H1 (cell line): ENCODE data around the gene HSF2. TPM values are rescaled to one million over a fixed set of nuclear protein-coding genes. Genes with fewer than 3 reads are reported as not detected.

Experiments
- CTCF ChIA-PET: fragments of 300-600 bp; sonication (Branson Sonifier 250); formaldehyde crosslinking; loops from one replicate; lab custom pipeline; 2021; ENCODE audit not compliant: partially characterized antibody; lab: Charles Lee
- POLR2A ChIA-PET: fragments of 300-600 bp; sonication (Branson Sonifier 250); formaldehyde crosslinking; loops from one replicate; lab custom pipeline; 2021; ENCODE audit warnings: inconsistent platforms; ENCODE audit not compliant: partially characterized antibody; lab: Charles Lee
- DNase-seq, 2 experiments: peaks; one replicate each; pipeline versions ENCODE4 v3.0.0 to v3.0.0-alpha.2; 2010 to 2022; ENCODE audit warnings: low spot score in 2 of 2, low read depth in 1 of 2, mixed read lengths in 1 of 2
- FAIRE-seq: peaks from 2 replicates; lab custom pipeline; 2011; peaks lifted over from hg19 to GRCh38; lab: Jason Lieb, UNC
- H2AFZ ChIP-seq: 2 replicates; pipeline ENCODE4 v1.8.1; 2012; ENCODE audit warnings: low read length, inconsistent platforms
- H2AK5ac ChIP-seq: 2 replicates; pipeline ENCODE4 v1.6.1; 2013; ENCODE audit warnings: low read depth, low read length
- H2BK120ac ChIP-seq: replicated peaks from 2 replicates; pipeline ENCODE3; 2013; ENCODE audit warnings: low read depth, low read length, inconsistent platforms
- H2BK12ac ChIP-seq: 2 replicates; pipeline ENCODE4 v1.6.1; 2013; ENCODE audit warnings: low read depth, low read length
- H2BK15ac ChIP-seq: 2 replicates; pipeline ENCODE4 v1.6.1; 2013; ENCODE audit warnings: low read length
- H2BK20ac ChIP-seq: 2 replicates; pipeline ENCODE4 v1.6.1; 2013; ENCODE audit warnings: low read length
- H2BK5ac ChIP-seq: 2 replicates; pipeline ENCODE4 v1.6.1; 2013; ENCODE audit warnings: low read depth, low read length
- H3K14ac ChIP-seq: 2 replicates; pipeline ENCODE4 v1.6.1; 2013; ENCODE audit warnings: inconsistent platforms; ENCODE audit not compliant: insufficient read length
- H3K18ac ChIP-seq: 2 replicates; pipeline ENCODE4 v1.6.1; 2013; ENCODE audit warnings: low read length; ENCODE audit errors: extremely low read depth
- H3K23ac ChIP-seq: 2 replicates; pipeline ENCODE4 v1.6.1; 2013; ENCODE audit warnings: inconsistent platforms; ENCODE audit not compliant: insufficient read length
- H3K23me2 ChIP-seq: 2 replicates; pipeline ENCODE4 v1.6.1; 2013; ENCODE audit warnings: low read depth, low read length
- H3K27ac ChIP-seq: 2 replicates; pipeline ENCODE4 v1.6.1; 2011; ENCODE audit warnings: low read depth, low read length, inconsistent platforms
- H3K27me3 ChIP-seq, 4 experiments: replicated peaks in 1 of 4; 1 replicate in 1 of 4; 2 replicates in 3 of 4; pipeline versions ENCODE4 v1.6.1 to v1.8.1; 2011 to 2013; ENCODE audit warnings: low read length in 3 of 4, mild to moderate bottlenecking in 3 of 4, inconsistent platforms in 2 of 4, mixed read lengths in 2 of 4, moderate library complexity in 1 of 4; ENCODE audit not compliant: control insufficient read depth in 3 of 4, insufficient read depth in 3 of 4; ENCODE audit errors: extremely low read depth in 1 of 4
- H3K36me3 ChIP-seq, 4 experiments: 2 replicates each; pipeline versions ENCODE4 v1.6.1 to v1.8.1; 2011 to 2013; ENCODE audit warnings: mild to moderate bottlenecking in 4 of 4, low read length in 3 of 4, moderate library complexity in 2 of 4, control low read depth in 1 of 4, inconsistent platforms in 1 of 4; ENCODE audit not compliant: insufficient read depth in 4 of 4, control insufficient read depth in 2 of 4
- H3K4ac ChIP-seq: replicated peaks from 2 replicates; pipeline ENCODE3; 2013; ENCODE audit warnings: low read length, low read depth, mixed read lengths, inconsistent platforms; ENCODE audit not compliant: insufficient read length
- H3K4me1 ChIP-seq, 4 experiments: replicated peaks in 1 of 4; 1 replicate in 1 of 4; 2 replicates in 3 of 4; pipeline versions ENCODE4 v1.6.1 to v1.8.1; 2011 to 2013; ENCODE audit warnings: low read length in 3 of 4, inconsistent platforms in 2 of 4, mixed read lengths in 1 of 4; ENCODE audit not compliant: insufficient read depth in 4 of 4, control insufficient read depth in 3 of 4
- H3K4me2 ChIP-seq, 2 experiments: 2 replicates each; pipeline versions ENCODE4 v1.6.1 to v1.8.1; 2011 to 2013; ENCODE audit warnings: low read depth in 2 of 2, low read length in 2 of 2, control low read depth in 1 of 2, inconsistent platforms in 1 of 2, mild to moderate bottlenecking in 1 of 2; ENCODE audit not compliant: insufficient read depth in 1 of 2
- H3K4me3 ChIP-seq, 4 experiments: fragments of 200-600, 300-600 bp in 1 of 4; sonication (generic), shearing (Covaris generic), sonication (Bioruptor Twin) in 1 of 4; 2 replicates each; pipeline versions ENCODE4 v1.5.1 to v1.8.1; 2011 to 2016; ENCODE audit warnings: low read length in 4 of 4, low read depth in 3 of 4, control low read depth in 2 of 4, inconsistent platforms in 2 of 4, mild to moderate bottlenecking in 2 of 4, mixed read lengths in 1 of 4, moderate library complexity in 1 of 4; ENCODE audit not compliant: insufficient read depth in 2 of 4; ENCODE audit errors: extremely low read depth in 1 of 4
- H3K56ac ChIP-seq: replicated peaks from 2 replicates; pipeline ENCODE3; 2013; ENCODE audit warnings: low read depth, mild to moderate bottlenecking, mixed read lengths, low read length, inconsistent platforms; ENCODE audit not compliant: insufficient read length
- H3K79me1 ChIP-seq: 2 replicates; pipeline ENCODE4 v1.6.1; 2013; ENCODE audit warnings: low read depth, low read length, control low read depth
- H3K79me2 ChIP-seq, 2 experiments: 2 replicates each; pipeline versions ENCODE4 v1.6.1 to v1.8.1; 2012 to 2013; ENCODE audit warnings: low read length in 2 of 2, mild to moderate bottlenecking in 2 of 2, inconsistent platforms in 1 of 2; ENCODE audit not compliant: insufficient read depth in 2 of 2, control insufficient read depth in 1 of 2
- H3K9ac ChIP-seq, 4 experiments: replicated peaks in 1 of 4; 1 replicate in 1 of 4; 2 replicates in 3 of 4; pipeline versions ENCODE4 v1.6.1 to v1.8.1; 2011 to 2013; ENCODE audit warnings: low read depth in 3 of 4, low read length in 3 of 4, control low read depth in 2 of 4, mild to moderate bottlenecking in 2 of 4, moderate library complexity in 2 of 4, inconsistent platforms in 1 of 4; ENCODE audit errors: extremely low read depth in 1 of 4
- H3K9me3 ChIP-seq, 2 experiments: 2 replicates each; pipeline versions ENCODE4 v1.6.1 to v1.8.1; 2012 to 2013; ENCODE audit warnings: mild to moderate bottlenecking in 2 of 2, moderate library complexity in 2 of 2, control low read depth in 1 of 2, inconsistent platforms in 1 of 2, low read depth in 1 of 2, low read length in 1 of 2, mixed read lengths in 1 of 2; ENCODE audit not compliant: insufficient read depth in 2 of 2
- H4K20me1 ChIP-seq, 2 experiments: replicated peaks in 1 of 2; 2 replicates each; pipeline versions ENCODE3 to v1.8.1; 2011 to 2013; ENCODE audit warnings: inconsistent platforms in 2 of 2, low read length in 2 of 2, mild to moderate bottlenecking in 1 of 2; ENCODE audit not compliant: insufficient read depth in 2 of 2, control insufficient read depth in 1 of 2
- H4K5ac ChIP-seq: 2 replicates; pipeline ENCODE4 v1.6.1; 2013; ENCODE audit warnings: low read length, low read depth, mixed read lengths, inconsistent platforms; ENCODE audit not compliant: insufficient read length
- H4K8ac ChIP-seq: 2 replicates; pipeline ENCODE4 v1.8.0; 2013; ENCODE audit warnings: mild to moderate bottlenecking, moderate library complexity, low read length, inconsistent platforms; ENCODE audit not compliant: insufficient read depth; ENCODE audit errors: extremely low read depth
- H4K91ac ChIP-seq: replicated peaks from 2 replicates; pipeline ENCODE3; 2013; ENCODE audit warnings: low read length, mixed read lengths, inconsistent platforms; ENCODE audit not compliant: insufficient read length
- BACH1 ChIP-seq: IDR thresholded peaks from 2 replicates; pipeline ENCODE4 v1.6.1; 2012; ENCODE audit warnings: low read length, improper control_type of control experiment
- BCL11A ChIP-seq, 2 experiments: IDR thresholded peaks; one replicate each; pipeline ENCODE4 v1.6.1; 2011; ENCODE audit warnings: low read depth in 2 of 2, low read length in 2 of 2, mild to moderate bottlenecking in 2 of 2
- EGR1 ChIP-seq: IDR thresholded peaks from 2 replicates; pipeline ENCODE4 v1.6.1; 2011; ENCODE audit warnings: low read depth, low read length, borderline replicate concordance
- FOSL1 ChIP-seq: IDR thresholded peaks from 2 replicates; pipeline ENCODE4 v1.6.1; 2011; ENCODE audit warnings: mild to moderate bottlenecking, low read depth, low read length, moderate library complexity; ENCODE audit not compliant: insufficient read depth
- JUND ChIP-seq: IDR thresholded peaks from 2 replicates; pipeline ENCODE4 v1.6.1; 2011; ENCODE audit warnings: mild to moderate bottlenecking, improper control_type of control experiment, low read length
- KDM5A ChIP-seq: fragments of 200-600 bp; IDR thresholded peaks from 2 replicates; pipeline ENCODE4 v1.7.1; 2012; ENCODE audit warnings: mild to moderate bottlenecking, low read length, inconsistent platforms, mixed read lengths
- MAFK ChIP-seq: IDR thresholded peaks from 2 replicates; pipeline ENCODE4 v1.6.1; 2012; ENCODE audit warnings: low read depth, mild to moderate bottlenecking, improper control_type of control experiment, low read length
- NANOG ChIP-seq: IDR thresholded peaks from 2 replicates; pipeline ENCODE4 v1.6.1; 2011; ENCODE audit warnings: low read length, low read depth, mild to moderate bottlenecking, inconsistent platforms; ENCODE audit not compliant: insufficient read depth, poor library complexity, severe bottlenecking
- RXRA ChIP-seq: IDR thresholded peaks from 2 replicates; pipeline ENCODE4 v1.6.1; 2011; ENCODE audit warnings: low read depth, mild to moderate bottlenecking, low read length, moderate library complexity; ENCODE audit not compliant: insufficient read depth
- SIX5 ChIP-seq: IDR thresholded peaks from 2 replicates; pipeline ENCODE4 v1.6.1; 2011; ENCODE audit warnings: mild to moderate bottlenecking, low read depth, low read length
- SP1 ChIP-seq: IDR thresholded peaks from 2 replicates; pipeline ENCODE4 v1.6.1; 2011; ENCODE audit warnings: low read depth, low read length
- SRF ChIP-seq: IDR thresholded peaks from 2 replicates; pipeline ENCODE4 v1.6.1; 2011; ENCODE audit warnings: mild to moderate bottlenecking, low read depth, low read length, moderate library complexity
- TBP ChIP-seq: IDR thresholded peaks from 2 replicates; pipeline ENCODE4 v1.6.1; 2011; ENCODE audit warnings: low read depth, low read length, improper control_type of control experiment
- ZNF274 ChIP-seq: IDR thresholded peaks from 2 replicates; pipeline ENCODE4 v1.7.0; 2012; ENCODE audit warnings: low read length, borderline replicate concordance; ENCODE audit errors: extremely low read depth
- WGBS, 2 experiments: shearing (Covaris generic) in 1 of 2; methylation state at CpG; one replicate each; pipeline versions ENCODE4 v1.1.6 to v1.1.7; 2013 to 2015; ENCODE audit warnings: low lambda C conversion rate in 2 of 2, mixed read lengths in 2 of 2, inconsistent platforms in 1 of 2, low coverage in 1 of 2, missing lambda C conversion rate in 1 of 2; ENCODE audit not compliant: insufficient replicate concordance in 2 of 2, insufficient coverage in 1 of 2, insufficient read length in 1 of 2; ENCODE audit errors: extremely low coverage in 1 of 2, missing lambda C conversion rate in 1 of 2; 5-methylcytosine and 5-hydroxymethylcytosine counted together
- polyA plus RNA-seq, 7 experiments: library from polyadenylated mRNA; depleted of rRNA in 3 of 7; stranded (reverse) in 5 of 7; unstranded in 2 of 7; fragments of >200 nt in 5 of 7; fragments of 200-250 nt in 2 of 7; gene quantifications; 1 replicate in 5 of 7; 2 replicates in 1 of 7; 4 replicates in 1 of 7; pipeline versions ENCODE4 v1.2.1 to v1.2.3, GENCODE V29; 2011 to 2013; ENCODE audit warnings: missing spikeins in 2 of 7, mixed read lengths in 2 of 7
- total RNA-seq: library from RNA; stranded (reverse); fragmentation: NEBNext Ultra II Directional; extraction: Animal tissue kit (Norgen Biotek cat#: 25700); gene quantifications from 2 replicates; pipeline ENCODE4 v1.2.1, GENCODE V29; 2021
- TF ChIP-seq, protein P1 (sequence below): IDR thresholded peaks from 2 replicates; pipeline ENCODE4 v1.6.1; 2012; ENCODE audit warnings: inconsistent platforms

HSF2 gene
- total and polyA plus RNA-seq, 2 of the 8 experiments (the other 6 are each of a cell fraction or from before 2014, with no cell fraction given), result 16.3 to 18.3 TPM

DNA sequence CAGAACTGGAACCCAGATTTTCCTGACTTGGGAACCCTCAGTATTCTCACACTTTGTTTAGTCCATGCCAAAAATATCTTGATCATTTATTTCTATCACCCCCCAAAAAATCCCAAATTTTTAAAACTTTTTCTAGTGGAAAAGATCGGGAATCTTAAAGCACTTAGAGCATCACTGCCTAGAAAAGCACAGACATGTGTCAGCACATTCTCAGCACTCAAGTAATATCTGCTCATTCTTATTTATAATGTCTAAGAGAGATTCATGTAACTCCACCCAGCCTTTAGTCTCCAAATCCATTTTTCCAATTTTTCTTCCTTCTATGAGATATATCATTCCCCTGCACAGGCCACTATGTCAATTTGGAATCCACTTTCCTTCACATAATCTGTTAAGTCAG, 29.9 kb upstream of the HSF2 start:
- Histone ChIP-seq H4K20me1 (no peaks in the 10 kb centered on the region), H3K18ac (no peak overlapping the region), H3K27ac (no peak overlapping the region), H2BK5ac (no peak overlapping the region), H2AK5ac (no peak overlapping the region), H3K9me3 (no peaks in the 10 kb centered on the region), H3K79me2 (no peaks in the 10 kb centered on the region), H2BK15ac (no peak overlapping the region), H3K27me3 (no peaks in the 10 kb centered on the region; a peak in 1 of 7 replicates), H3K23ac (no peak overlapping the region), H2BK12ac (no peak overlapping the region), H3K4me3 (no peak overlapping the region), H4K8ac (no peak overlapping the region), H3K36me3 (no peaks in the 10 kb centered on the region), H3K9ac (no peak overlapping the region), H3K4ac (no peak overlapping the region), H4K5ac (no peak overlapping the region), H3K4me1 (no peaks in the 10 kb centered on the region), H2AFZ (no peak overlapping the region), H4K91ac (no peak overlapping the region), H2BK120ac (no peak overlapping the region), H3K23me2 (no peaks in the 10 kb centered on the region), H3K79me1 (no peaks in the 10 kb centered on the region), H3K4me2 (no peak overlapping the region), H2BK20ac (no peak overlapping the region), H3K56ac (no peak overlapping the region), H3K14ac (no peak overlapping the region)
- 93% methylated on average over 1 of the region's 1 CpG; no CpG with 5 or more reads in 1 of the 2 experiments for WGBS, 2 experiments
- DNase-seq (no peak), FAIRE-seq (no peak)
- CTCF ChIA-PET, result interaction anchor here (1.3 to 3.1 kb wide), 2 partner anchors 12 to 161 kb away, joined by 3 to 7 read pairs; no protein-coding TSS in a partner anchor
- POLR2A ChIA-PET, result no interaction called here
- TF ChIP-seq FOSL1 (no peak), SIX5 (no peak), BACH1 (no peak), SP1 (no peak), MAFK (no peak), TBP (no peak), RXRA (no peak), NANOG (no peak), EGR1 (no peak), KDM5A (no peak), ZNF274 (no peak), BCL11A (IDR thresholded peaks at IDR 0.05; ENCODE audit: low read depth in 2 of 2, low read length in 2 of 2) (no peak), SRF (no peak), JUND (no peak)
- TF ChIP-seq, protein P1, sequence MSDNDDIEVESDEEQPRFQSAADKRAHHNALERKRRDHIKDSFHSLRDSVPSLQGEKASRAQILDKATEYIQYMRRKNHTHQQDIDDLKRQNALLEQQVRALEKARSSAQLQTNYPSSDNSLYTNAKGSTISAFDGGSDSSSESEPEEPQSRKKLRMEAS, result no peak
